ENCODE results near the gene SMYD3. TPM values are rescaled to one million over a fixed set of nuclear protein-coding genes. Genes with fewer than 3 reads are reported as not detected.

SMYD3 gene
- total and polyA plus RNA-seq, 2 of the 4 experiments (the other 2 are of a cell fraction), result 26.5 to 37.6 TPM

DNA sequence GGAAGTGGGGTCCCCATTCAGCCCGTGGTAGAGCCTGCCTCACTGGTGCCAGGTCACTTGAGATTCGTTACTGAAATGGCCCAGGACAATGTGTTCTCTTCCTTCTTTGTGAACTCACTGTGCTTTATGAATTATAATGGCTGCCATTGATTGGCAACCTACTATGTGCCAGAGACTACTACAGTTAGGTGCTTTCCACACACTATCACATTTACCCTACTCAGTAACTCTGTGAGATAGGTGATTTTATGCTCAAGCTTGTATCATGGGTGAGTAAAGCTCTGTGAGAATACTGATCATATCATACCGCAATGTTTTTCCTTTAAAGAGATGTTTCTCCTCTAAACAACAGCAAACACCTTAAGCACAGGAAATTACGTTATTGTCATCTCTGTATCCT, 225.9 kb downstream of the SMYD3 start:
- Histone ChIP-seq H3K9ac (ENCODE audit: low read depth, low read length) (no peak overlapping the region), H2AK9ac (replicated peaks; ENCODE audit: low read depth, low read length, poor library complexity) (no peak overlapping the region), H2BK120ac (ENCODE audit: low read depth, low read length) (no peak overlapping the region), H3K27ac (ENCODE audit: insufficient read depth, low read length) (no peak overlapping the region), H4K5ac (ENCODE audit: low read depth, low read length) (no peak overlapping the region), H3K9me3 (ENCODE audit: control insufficient read depth, insufficient read depth, low read length) (no peaks in the 10 kb centered on the region), H2BK5ac (ENCODE audit: low read depth, low read length, poor library complexity, severe bottlenecking) (no peak overlapping the region), H3K23ac (ENCODE audit: low read depth, low read length) (no peak overlapping the region), H3K18ac (ENCODE audit: low read depth, low read length) (no peak overlapping the region), H4K91ac (ENCODE audit: insufficient read depth, low read depth, low read length) (no peak overlapping the region), H2BK20ac (ENCODE audit: low read depth, low read length) (no peak overlapping the region), H3K36me3 (ENCODE audit: control insufficient read depth, insufficient read depth, low read length) (no peaks in the 10 kb centered on the region), H3K4ac (ENCODE audit: low read depth, low read length) (no peak overlapping the region), H2BK15ac (ENCODE audit: low read depth, low read length) (no peak overlapping the region), H4K20me1 (ENCODE audit: insufficient read depth, low read length) (no peaks in the 10 kb centered on the region), H3K27me3 (ENCODE audit: control insufficient read depth, insufficient read depth, low read length) (no peaks in the 10 kb centered on the region), H3K4me1 (ENCODE audit: control insufficient read depth, insufficient read depth, low read length) (peaks cover 3% of the 10 kb centered on the region; the same call in 1 of the 2 replicates), H2AK5ac (ENCODE audit: low read depth, low read length) (no peak overlapping the region), H3K4me2 (ENCODE audit: low read depth, low read length) (no peak overlapping the region), H4K8ac (ENCODE audit: low read depth in 2 of 2, low read length in 2 of 2) (no peak overlapping the region), H3K79me1 (ENCODE audit: low read depth in 1 of 2, low read length in 2 of 2) (peaks cover 0 to 4% of the 10 kb centered on the region in 2 experiments; a peak in 1 of 4 replicates), H3K9me1 (ENCODE audit: insufficient read depth, low read length) (no peaks in the 10 kb centered on the region), H3K14ac (replicated peaks; ENCODE audit: low read depth, low read length) (no peak overlapping the region), H3K56ac (ENCODE audit: extremely low read depth, insufficient read depth, low read length) (no peak overlapping the region), H2AFZ (replicated peaks; ENCODE audit: low read length, poor library complexity) (no peak overlapping the region), H3K4me3 (ENCODE audit: insufficient read depth, low read depth, low read length) (no peak overlapping the region)
- in situ Hi-C loops (cut with MboI; ENCODE audit: low sequenced_read_pairs) (loop anchor here (10.0 kb wide), 1 partner anchor 1126 kb away; the partner anchor contains the start of gene KIF26B), dilution Hi-C loops (cut with HindIII; ENCODE audit: low sequenced_read_pairs, unreplicated experiment) (no loop called here), intact Hi-C loops (cut with micrococcal nuclease) (loop anchor here (5.0 kb wide), 2 partner anchors 166 to 269 kb away; no protein-coding TSS in a partner anchor)
- ChIA-PET POLR2A (ENCODE audit: unreplicated experiment) (no interaction called here), CTCF (interaction anchor here (0.6 to 1.7 kb wide), 4 partner anchors 270 to 1128 kb away, joined by 3 to 6 read pairs (median 3); no protein-coding TSS in a partner anchor)
- WGBS, 2 experiments (ENCODE audit: extremely low coverage in 2 of 2, insufficient read length in 1 of 2), result no CpG with 5 or more reads among the region's 4 CpGs
- BruUV-seq (replicated peaks), result no TSS peak
- DNase-seq (no peak), ATAC-seq (ENCODE audit: low read depth) (no peak)
- TF ChIP-seq POLR2A (IDR thresholded peaks at IDR 0.05; ENCODE audit: low read depth, low read length), result no peak
